ENCODE results near the gene PRDX1.

PRDX1 gene

DNA sequence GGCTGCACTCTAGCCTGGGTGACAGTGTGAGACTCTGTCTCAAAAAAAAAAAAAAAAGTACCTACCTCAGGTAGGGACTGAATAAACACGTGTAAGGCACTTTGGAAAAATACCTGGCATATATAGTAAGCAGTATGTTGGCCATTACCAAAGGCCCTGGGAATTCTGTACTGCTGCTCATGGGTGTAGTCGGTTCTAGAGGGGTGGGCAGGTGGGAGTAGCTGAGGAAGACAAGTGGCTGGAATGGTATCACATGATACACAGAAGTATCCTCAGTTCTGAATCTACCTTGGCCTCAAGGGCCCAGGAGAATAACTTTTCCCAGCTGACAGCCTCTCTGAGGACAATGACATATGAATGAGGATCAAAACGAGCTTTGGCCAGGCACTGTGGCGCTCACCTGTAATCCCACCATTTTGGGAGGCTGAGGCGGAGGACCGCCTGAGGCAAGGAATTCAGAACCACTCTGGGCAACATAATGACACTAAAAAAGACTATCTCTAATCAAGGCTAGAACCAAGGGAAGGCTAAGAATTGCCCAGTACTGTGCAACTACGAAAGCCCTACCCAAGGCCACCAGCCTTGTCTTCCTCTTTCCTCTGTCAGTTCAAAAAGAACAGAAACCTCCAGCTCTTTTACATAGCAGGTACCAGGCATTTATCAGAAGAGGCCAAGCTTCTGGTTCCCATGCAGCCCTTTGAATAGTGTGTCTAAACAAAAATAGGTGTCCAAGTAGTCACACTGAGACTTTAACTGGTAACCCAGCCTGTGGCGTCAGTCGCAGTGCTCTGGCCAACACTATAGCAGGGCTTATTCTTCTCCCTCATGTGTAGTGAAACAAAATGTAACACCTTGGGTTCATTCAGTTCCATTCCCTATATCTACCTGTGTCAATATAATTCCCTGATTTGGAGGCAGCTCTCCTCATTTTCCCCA lies 11.4 kb downstream of the PRDX1 start:
- no peaks in the 10 kb centered on the region for H3K27me3 ChIP-seq (ENCODE audit: insufficient read depth, low read length)
- peaks cover 48% of the 10 kb centered on the region for H3K36me3 ChIP-seq (ENCODE audit: insufficient read depth, low read length)
- H3K4me3 ChIP-seq (ENCODE audit: low read length), result no peak overlapping the region
- no peaks in the 10 kb centered on the region for H3K4me1 ChIP-seq (ENCODE audit: insufficient read depth, low read length)
- H3K9me3 ChIP-seq (ENCODE audit: low read length), result no peaks in the 10 kb centered on the region
- no peak overlapping the region for H2AFZ ChIP-seq (ENCODE audit: low read depth, low read length)

DNA sequence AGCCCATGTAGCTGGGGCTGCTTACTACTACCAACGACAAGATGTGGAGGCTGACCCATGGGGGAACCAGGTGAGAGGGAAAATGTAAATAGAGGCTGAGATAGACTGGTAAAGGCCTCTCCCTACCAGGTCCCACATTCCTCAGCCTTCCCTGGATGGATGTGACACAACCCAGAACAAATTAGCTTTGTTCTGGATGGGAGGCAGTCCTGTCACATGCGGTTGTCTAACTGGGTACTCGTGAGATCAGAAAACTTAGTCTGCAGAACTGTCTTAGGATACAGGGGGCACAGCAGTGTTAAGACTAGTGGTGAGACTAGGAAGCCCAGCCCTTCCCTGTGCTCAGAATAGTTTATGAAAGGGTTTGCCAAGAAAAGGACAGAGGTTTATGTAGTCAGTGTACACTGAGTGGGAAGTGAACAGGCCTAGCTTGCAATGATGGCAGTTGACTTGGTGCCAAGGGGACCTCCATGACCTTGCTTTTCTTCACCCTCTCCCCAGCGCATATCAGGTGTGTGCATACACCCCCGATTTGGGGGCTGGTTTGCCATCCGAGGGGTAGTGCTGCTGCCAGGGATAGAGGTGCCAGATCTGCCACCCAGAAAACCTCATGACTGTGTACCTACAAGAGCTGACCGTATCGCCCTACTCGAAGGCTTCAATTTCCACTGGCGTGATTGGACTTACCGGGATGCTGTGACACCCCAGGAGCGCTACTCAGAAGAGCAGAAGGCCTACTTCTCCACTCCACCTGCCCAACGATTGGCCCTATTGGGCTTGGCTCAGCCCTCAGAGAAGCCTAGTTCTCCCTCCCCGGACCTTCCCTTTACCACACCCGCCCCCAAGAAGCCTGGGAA lies 13.2 kb downstream of the PRDX1 start:
- no peaks in the 10 kb centered on the region for H3K4me1 ChIP-seq (ENCODE audit: insufficient read depth, low read length)
- H3K27me3 ChIP-seq (ENCODE audit: insufficient read depth, low read length), result no peaks in the 10 kb centered on the region
- no peak overlapping the region for H3K4me3 ChIP-seq (ENCODE audit: low read length)
- peaks cover 36% of the 10 kb centered on the region for H3K36me3 ChIP-seq (ENCODE audit: insufficient read depth, low read length)
- no peak overlapping the region for H2AFZ ChIP-seq (ENCODE audit: low read depth, low read length)
- no peaks in the 10 kb centered on the region for H3K9me3 ChIP-seq (ENCODE audit: low read length)

DNA sequence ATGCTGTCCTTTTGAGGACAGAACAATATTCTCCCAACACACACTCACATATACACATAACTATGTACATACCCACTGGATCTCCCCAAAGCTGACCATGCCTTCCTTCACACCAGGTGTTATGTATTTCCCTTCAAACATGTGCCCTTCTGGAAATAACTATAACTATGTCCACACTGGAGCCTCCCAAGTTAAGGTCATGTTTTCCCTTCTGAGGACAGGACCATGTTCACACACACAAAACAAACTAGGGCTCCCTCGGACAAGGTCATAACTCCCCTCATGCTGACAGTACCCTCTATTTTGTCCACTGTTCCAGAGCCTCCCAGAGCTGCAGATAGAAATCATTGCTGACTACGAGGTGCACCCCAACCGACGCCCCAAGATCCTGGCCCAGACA lies 13.8 kb downstream of the PRDX1 start:
- H3K36me3 ChIP-seq (ENCODE audit: insufficient read depth, low read length), result peaks cover 34% of the 10 kb centered on the region
- H2AFZ ChIP-seq (ENCODE audit: low read depth, low read length), result no peak overlapping the region
- H3K27me3 ChIP-seq (ENCODE audit: insufficient read depth, low read length), result no peaks in the 10 kb centered on the region
- no peaks in the 10 kb centered on the region for H3K4me1 ChIP-seq (ENCODE audit: insufficient read depth, low read length)
- H3K4me3 ChIP-seq (ENCODE audit: low read length), result no peak overlapping the region
- H3K9me3 ChIP-seq (ENCODE audit: low read length), result no peaks in the 10 kb centered on the region

DNA sequence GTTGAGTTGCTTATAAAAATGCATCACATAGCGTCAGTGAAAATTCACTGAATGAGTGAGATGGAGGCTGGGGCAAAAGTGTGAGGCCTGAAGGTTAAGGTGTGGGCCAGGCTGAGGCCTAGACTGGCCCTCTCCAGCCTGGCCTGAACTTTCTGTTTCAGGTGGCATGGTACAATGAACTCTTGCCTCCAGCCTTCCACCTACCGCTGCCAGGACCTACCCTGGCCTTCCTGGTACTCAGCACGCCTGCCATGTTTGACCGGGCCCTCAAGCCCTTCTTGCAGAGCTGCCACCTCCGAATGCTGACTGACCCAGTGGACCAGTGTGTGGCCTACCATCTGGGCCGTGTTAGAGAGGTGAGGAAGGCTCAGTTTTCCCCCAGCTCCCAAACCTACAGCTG lies 14.5 kb downstream of the PRDX1 start:
- Histone ChIP-seq H3K4me1 (ENCODE audit: insufficient read depth, low read length) (no peaks in the 10 kb centered on the region), H2AFZ (ENCODE audit: low read depth, low read length) (no peak overlapping the region), H3K27me3 (ENCODE audit: insufficient read depth, low read length) (no peaks in the 10 kb centered on the region), H3K9me3 (ENCODE audit: low read length) (no peaks in the 10 kb centered on the region), H3K4me3 (ENCODE audit: low read length) (no peak overlapping the region), H3K36me3 (ENCODE audit: insufficient read depth, low read length) (peaks cover 34% of the 10 kb centered on the region)

DNA sequence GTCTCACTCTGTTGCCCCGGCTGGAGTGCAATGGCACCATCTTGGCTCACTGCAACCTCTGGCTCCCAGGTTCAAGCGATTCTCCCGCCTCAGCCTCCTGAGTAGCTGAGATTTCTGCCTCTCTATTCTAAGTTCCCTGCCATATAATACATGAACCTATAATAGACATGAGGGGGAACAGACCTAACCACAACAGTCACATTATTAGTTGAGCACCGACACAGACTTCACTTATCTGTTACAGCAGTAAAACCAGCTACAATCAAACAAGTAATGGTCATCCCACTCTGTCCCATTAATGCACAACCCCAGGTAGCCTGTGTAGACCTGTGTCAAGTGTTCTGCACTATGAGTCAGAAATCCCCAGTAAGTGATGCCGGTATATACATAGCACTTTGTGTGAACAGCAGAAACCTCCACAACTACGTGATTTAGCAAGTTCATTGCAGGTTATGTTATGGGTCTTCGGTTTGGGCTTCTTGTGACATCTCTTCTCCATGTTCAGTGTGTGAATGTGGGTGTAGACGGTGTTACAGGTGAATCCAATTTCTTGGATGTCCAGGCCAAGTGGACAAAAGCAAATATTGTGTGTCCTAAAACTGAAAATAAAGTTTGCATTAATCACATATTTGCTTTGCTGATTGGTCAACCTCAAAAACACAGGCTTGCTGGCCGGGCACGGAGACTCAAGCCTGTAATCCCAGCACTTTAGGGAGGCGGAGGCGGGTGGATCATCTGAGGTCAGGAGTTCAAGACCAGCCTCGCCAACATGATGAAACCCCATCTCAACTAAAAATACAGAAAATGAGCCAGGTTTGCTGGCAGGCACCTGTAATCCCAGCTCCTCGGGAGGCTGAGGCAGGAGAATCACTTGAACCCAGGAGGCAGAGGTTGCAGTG lies 18.0 kb downstream of the PRDX1 start:
- Histone ChIP-seq H3K27me3 (ENCODE audit: insufficient read depth, low read length) (no peaks in the 10 kb centered on the region), H3K4me1 (ENCODE audit: insufficient read depth, low read length) (peaks cover 13% of the 10 kb centered on the region), H3K4me3 (ENCODE audit: low read length) (no peak overlapping the region), H3K36me3 (ENCODE audit: insufficient read depth, low read length) (peaks cover 8% of the 10 kb centered on the region), H3K9me3 (ENCODE audit: low read length) (no peaks in the 10 kb centered on the region), H2AFZ (ENCODE audit: low read depth, low read length) (no peak overlapping the region)

DNA sequence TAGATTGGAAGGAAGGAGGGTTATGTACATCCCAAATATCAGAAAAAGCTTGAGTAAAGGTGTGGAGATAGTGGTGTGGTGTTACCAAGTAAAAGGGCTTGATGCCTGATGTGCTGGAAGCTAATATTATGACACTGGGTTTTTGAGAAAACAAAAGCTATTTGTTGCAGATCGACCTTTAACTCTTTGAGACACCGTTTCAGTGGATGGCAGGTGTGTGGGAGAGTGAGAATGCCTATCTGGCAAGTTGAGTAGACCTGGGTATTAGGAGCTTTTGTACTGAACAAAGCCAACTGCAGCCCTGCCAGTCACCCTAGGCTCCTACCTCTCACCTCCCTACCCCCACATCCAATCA lies 20.2 kb downstream of the PRDX1 start:
- Histone ChIP-seq H3K9me3 (ENCODE audit: low read length) (peaks cover 2% of the 10 kb centered on the region), H3K4me1 (ENCODE audit: insufficient read depth, low read length) (peaks cover 18% of the 10 kb centered on the region), H3K36me3 (ENCODE audit: insufficient read depth, low read length) (no peaks in the 10 kb centered on the region), H2AFZ (ENCODE audit: low read depth, low read length) (no peak overlapping the region), H3K4me3 (ENCODE audit: low read length) (no peak overlapping the region), H3K27me3 (ENCODE audit: insufficient read depth, low read length) (no peaks in the 10 kb centered on the region)

DNA sequence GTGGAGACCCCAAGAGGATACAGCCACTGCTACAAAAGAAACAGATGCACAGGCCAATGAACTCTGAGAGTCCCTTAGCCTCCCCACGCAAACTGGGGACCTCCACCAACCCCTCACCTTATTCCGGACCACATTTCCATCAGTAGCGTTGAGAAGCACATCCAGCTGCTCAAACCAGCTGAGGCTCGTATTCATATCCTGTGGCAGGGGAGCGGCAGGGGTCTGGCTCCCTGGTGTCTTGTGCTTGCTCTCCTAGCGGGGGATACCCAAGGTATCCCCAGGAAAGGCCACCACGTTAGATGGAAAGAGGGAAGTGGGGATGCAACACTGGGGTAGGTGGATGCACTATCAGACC lies 22.3 kb downstream of the PRDX1 start:
- Histone ChIP-seq H3K4me1 (ENCODE audit: insufficient read depth, low read length) (peaks cover 18% of the 10 kb centered on the region), H2AFZ (ENCODE audit: low read depth, low read length) (peak overlapping the region; percentile 87), H3K36me3 (ENCODE audit: insufficient read depth, low read length) (no peaks in the 10 kb centered on the region), H3K9me3 (ENCODE audit: low read length) (peaks cover 2% of the 10 kb centered on the region), H3K4me3 (ENCODE audit: low read length) (peak overlapping the region; percentile 60), H3K27me3 (ENCODE audit: insufficient read depth, low read length) (no peaks in the 10 kb centered on the region)

DNA sequence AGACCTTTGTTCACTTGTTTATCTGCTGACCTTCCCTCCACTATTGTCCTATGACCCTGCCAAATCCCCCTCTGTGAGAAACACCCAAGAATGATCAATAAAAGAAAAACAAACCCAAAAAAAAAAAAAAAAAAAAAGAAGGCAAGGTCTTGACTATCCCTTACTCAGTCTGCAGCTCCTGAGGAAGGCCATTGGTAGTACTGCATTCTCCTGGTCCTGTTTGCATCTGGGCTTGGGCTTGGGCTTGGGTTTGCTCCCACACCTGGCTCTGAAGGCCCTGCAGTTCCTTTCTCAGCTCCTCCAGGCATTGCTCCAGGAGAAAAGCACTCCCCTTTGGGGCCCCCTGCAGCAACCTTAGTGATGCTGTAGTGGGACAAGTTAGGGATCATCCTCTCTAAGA lies 23.4 kb downstream of the PRDX1 start:
- Histone ChIP-seq H2AFZ (ENCODE audit: low read depth, low read length) (no peak overlapping the region), H3K36me3 (ENCODE audit: insufficient read depth, low read length) (no peaks in the 10 kb centered on the region), H3K9me3 (ENCODE audit: low read length) (peaks cover 2% of the 10 kb centered on the region), H3K27me3 (ENCODE audit: insufficient read depth, low read length) (no peaks in the 10 kb centered on the region), H3K4me3 (ENCODE audit: low read length) (no peak overlapping the region), H3K4me1 (ENCODE audit: insufficient read depth, low read length) (peaks cover 18% of the 10 kb centered on the region)

DNA sequence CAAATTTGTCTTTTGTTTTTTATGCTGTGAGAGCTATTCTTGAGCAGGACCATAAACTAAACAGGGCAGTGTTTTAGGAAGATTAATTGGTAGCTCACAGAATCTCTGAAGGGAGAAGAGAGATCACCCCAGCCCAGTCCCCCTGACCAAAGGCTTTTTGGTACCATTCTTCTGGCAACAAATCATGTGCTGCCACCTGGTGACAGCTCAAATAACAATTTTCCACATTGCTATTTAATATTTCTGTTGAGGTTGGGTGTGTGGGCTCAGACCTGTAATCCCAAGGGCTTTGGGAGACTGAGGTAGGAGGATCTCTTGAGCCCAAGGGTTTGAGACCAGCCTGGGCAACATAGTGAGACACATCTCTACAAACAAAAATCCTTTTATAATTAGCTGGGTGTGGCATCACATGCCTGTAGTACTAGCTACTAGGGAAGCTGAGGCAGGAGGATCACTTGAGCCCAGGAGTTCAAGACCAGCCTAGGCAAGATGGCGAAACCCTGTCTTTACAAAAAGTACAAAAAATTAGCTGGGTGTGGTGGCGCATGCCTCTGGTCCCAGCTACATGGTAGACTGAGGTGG lies 28.5 kb downstream of the PRDX1 start:
- H3K9me3 ChIP-seq (ENCODE audit: low read length), result peaks cover 2% of the 10 kb centered on the region
- H3K27me3 ChIP-seq (ENCODE audit: insufficient read depth, low read length), result peaks cover 25% of the 10 kb centered on the region
- H2AFZ ChIP-seq (ENCODE audit: low read depth, low read length), result no peak overlapping the region
- no peak overlapping the region for H3K4me3 ChIP-seq (ENCODE audit: low read length)
- H3K36me3 ChIP-seq (ENCODE audit: insufficient read depth, low read length), result no peaks in the 10 kb centered on the region
- peaks cover 6% of the 10 kb centered on the region for H3K4me1 ChIP-seq (ENCODE audit: insufficient read depth, low read length)

DNA sequence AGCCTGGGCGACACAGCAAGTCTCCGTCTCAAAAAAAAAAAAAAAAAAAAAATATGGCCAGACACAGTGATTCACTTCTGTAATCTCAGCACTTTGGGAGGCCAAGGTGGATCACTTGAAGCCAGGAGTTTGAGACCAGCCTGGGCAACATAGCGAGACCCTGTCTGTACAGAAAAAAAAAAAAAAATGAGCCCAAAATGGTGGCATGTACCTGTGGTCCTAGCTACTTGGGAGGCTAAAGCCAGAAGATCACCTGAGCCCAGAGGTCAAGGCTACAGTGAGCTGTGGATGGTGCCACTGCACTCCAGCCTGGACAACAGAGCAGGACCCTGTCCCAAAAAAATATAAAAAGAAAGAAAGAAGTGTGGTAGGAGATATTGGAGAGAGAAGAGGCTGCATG lies 29.0 kb downstream of the PRDX1 start:
- Histone ChIP-seq H3K4me3 (ENCODE audit: low read length) (no peak overlapping the region), H3K36me3 (ENCODE audit: insufficient read depth, low read length) (no peaks in the 10 kb centered on the region), H3K9me3 (ENCODE audit: low read length) (peaks cover 2% of the 10 kb centered on the region), H3K27me3 (ENCODE audit: insufficient read depth, low read length) (peaks cover 29% of the 10 kb centered on the region), H3K4me1 (ENCODE audit: insufficient read depth, low read length) (peaks cover 6% of the 10 kb centered on the region), H2AFZ (ENCODE audit: low read depth, low read length) (no peak overlapping the region)

DNA sequence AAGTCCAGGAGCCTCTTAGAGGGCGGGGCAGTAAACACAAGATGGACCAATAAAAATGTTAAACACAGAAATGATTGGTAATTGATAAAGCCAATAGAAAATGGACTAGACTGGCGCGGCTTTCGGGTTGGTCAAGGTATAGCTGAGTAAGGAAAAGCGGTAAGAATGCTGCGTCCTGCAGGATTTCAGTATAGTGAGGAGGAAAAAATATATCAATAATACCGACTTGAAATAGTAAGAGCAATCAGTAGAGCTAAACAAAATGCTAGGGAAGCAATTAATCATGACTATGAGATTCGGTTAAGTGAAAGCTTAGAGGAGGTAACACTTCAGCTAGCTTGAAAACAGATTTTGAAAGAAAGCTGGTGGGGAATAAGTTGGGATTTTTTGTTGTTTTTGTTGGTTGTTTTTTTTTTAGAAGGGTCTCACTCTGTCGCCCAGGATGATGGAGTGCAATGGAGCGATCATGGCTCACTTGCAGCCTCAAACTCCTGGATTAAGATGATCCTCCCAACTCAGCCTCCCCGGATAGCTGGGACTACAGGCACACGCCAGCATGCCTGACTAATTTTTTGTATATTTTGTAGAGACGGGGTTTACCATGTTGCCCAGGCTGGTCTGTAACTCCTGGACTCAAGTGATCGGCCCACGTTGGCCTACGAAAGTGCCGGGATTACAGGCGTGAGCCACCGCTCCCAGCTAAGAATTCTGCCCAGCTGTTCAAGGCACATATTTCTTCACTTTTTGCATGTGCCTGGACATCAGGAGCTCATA lies 30.0 kb downstream of the PRDX1 start:
- Histone ChIP-seq H3K36me3 (ENCODE audit: insufficient read depth, low read length) (no peaks in the 10 kb centered on the region), H3K9me3 (ENCODE audit: low read length) (no peaks in the 10 kb centered on the region), H3K4me3 (ENCODE audit: low read length) (peak overlapping the region; percentile 50), H3K27me3 (ENCODE audit: insufficient read depth, low read length) (peaks cover 29% of the 10 kb centered on the region), H2AFZ (ENCODE audit: low read depth, low read length) (peak overlapping the region; percentile 72), H3K4me1 (ENCODE audit: insufficient read depth, low read length) (peaks cover 6% of the 10 kb centered on the region)

Measured in neuron (in vitro differentiated cells).